KG1 (cell line): Measurements from ENCODE around the gene RBM19.

ENCODE experiments used
- DNase-seq: peaks from one replicate; lab custom pipeline; 2025; lab: John Stamatoyannopoulos, UW

Gene RBM19

DNA sequence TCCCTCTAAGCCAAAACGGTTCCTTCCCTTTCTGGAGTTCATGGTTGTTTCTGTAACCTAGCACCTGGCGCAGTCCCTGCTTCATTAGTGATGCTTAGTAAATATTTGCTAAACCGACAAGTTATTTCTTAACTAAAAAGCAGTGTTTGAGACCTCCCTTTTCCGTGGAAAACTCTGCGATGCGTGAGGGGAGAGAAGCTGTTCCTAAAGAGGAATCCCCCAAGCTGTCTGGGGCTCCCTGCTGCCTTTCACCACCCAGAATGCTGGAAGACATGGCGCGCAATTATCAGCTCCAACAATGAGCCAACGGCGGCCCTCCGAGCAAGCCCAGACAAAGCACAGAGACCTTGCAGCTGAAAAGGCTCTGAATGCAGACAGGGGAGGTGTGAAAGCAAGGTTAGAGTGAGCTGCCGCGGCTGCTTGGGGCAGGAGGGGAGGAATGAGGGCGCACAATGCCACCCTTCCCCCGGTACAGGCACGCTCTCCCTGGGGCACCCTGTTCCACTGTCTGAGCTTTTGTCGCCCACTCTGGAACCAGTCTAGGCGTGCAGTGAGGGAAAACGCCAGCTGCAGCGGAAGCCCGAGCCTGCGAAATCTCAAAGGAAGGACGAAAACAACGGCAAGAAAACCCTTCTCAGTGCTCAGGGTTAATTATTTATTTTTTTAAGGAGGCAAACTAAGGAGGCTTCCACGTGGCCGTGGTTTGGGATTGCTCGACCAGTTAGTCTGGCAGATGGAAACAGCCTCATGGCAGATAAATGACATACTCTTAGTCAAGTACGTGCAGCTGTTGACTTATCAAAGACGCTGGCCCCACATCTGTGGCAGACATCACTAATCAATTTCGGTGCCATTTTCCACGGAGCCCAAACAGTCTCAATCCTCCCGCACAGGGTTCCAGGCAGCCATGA is 66.3 kb downstream of the RBM19 start:
- DNase-seq: no peak

DNA sequence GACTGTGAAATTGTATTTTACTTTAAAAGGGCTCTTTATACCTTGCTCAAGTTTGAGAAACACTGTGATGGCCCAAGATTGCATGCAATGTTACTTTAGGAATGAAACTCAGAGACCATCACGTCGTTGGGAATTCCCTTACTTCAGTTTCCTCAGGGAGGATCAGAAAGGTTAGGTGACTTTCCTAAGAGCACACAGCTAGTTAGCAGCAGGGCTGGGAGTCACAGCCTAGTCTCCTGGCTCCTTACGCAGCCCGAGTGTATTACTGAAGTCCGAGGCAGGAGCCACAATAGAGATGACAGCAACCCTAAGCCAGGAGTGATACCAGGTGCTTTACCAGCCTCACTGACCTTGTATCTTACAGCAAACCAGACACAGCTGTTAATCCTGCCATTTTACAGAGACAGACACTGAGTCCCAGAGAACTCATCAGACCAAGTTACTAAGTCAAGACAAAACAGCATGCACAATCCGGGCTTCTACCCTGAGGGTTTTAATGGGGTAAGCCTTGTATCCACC is 67.0 kb downstream of the RBM19 start:
- DNase-seq: no peak

DNA sequence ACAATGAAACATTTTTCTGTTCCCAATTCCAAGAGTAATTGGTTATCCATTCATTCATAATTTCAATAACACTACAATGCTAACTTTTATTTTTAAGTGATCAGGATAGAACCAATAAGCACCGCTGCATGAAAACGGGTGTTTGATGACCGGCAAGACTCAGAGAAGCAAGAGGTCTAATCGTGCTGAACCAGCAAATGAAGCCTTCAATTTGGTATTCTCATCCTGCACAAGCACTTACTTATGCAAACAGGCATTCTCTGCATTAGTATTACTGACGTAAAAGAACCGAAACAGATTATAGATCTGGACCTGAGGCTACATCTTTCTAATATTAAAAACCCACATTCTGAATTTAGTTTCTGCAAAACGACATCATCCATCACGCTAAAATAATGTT is 67.7 kb downstream of the RBM19 start:
- no peak for DNase-seq

DNA sequence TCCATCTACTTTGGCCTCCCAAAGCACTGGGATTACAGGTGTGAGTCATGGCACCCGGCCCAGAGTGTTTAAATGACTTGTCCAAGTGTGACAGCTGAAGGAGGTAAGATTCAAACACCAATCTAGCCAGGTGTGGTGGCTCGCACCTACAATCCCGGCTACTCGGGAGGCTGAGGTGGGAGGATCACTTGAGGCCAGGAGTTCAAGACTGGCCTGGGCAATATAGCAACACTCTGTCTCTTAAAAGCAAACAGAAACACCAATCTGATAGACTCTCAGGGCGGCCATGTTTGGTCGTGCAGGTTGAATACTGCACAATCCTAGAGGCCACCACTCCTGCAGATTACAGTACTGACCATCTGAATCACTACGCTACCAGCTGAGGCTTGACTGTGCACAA is 68.7 kb downstream of the RBM19 start:
- no peak for DNase-seq

DNA sequence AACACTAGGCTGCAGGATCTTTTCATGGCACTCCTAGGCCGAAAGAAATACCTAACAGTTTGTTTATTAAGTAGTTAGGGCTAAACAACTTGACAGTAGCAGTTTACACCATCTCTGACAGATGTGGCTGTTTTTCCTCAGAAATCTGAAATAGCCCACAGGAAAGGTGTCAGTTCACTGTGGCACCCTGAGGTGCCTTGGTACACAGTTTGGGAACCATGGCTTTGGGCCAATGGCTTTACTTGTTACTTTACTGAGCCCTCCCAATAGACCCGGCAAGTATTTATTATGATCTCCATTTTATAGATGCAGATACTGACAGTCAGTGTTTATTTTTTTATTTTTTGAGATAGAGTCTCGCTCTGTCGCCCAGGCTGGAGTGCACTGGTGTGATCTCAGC is 69.3 kb downstream of the RBM19 start:
- no peak for DNase-seq

DNA sequence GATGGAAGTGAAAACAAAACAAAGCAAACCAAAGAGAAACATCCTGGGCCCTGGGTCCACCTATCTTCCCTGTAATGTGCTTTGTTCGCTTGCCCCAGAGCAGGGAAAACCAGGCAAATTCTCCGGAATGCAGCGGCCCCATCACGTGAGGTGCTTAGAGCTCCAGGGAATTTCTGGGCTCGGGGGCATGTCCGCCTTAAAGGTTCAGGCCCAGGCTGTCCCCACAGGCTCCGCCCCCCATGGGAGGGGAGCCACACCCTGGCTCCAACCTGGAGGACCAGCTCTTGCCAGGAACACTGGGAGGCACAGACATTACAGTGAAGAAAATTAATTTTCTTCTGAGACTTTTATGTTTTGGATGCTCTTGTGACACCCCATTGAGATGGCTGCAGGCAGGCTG is 69.9 kb downstream of the RBM19 start:
- DNase-seq: no peak

DNA sequence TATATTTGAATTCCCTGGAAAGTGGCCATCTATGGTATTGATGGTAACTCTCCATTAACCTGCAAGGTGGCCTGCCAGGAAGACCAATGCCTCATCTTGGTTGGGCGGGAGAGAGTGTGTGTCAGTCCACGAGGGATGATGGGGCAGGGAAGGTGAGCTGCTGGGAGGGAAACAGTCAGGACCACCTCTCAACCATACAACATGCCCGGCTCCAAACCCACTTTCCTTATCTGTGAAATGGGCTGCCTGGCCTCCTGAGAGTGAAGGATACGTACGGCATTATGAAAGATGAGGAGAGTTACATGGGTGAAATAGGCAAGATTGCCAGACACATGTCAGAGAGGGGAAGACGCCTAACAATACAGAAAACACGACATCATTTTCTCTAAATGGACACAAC is 70.9 kb downstream of the RBM19 start:
- no peak for DNase-seq

DNA sequence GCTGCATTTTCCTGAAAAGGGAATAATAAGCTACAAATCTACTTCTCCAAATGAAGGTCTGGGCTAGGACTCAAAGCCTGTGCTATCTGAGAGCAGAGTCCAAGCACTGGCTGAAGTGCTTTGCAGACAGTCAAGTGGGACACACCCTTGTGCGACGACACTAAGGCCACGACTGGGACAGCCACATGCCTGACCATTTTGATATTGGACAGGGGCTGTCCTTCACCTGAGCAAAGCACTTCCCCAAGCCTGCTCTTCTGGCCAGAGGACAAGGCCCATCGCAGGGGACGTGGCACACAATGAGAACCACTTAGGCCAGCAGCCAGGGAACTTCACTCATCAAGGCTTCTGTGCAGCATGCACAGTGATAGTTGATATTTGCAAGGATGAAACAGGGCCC is 71.4 kb downstream of the RBM19 start:
- no peak for DNase-seq

DNA sequence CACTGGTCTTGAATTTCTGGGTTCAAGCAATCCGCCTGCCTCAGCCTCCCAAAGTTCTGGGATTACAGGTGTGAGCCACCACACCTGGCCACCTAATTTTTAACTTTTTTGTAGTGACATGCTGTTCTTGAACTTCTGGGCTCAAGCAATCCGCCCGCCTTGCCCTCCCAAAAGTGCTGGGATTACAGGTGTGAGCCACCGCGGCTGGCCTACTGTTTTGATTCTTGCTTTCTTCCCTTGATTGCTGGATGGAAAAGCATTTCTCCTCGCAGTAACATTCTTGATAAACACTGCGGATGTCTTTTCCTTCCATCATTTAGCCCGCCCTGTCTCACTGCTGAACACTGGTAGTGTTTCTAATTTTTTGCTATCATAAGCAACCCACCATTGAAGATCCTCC is 72.9 kb downstream of the RBM19 start:
- no peak for DNase-seq

DNA sequence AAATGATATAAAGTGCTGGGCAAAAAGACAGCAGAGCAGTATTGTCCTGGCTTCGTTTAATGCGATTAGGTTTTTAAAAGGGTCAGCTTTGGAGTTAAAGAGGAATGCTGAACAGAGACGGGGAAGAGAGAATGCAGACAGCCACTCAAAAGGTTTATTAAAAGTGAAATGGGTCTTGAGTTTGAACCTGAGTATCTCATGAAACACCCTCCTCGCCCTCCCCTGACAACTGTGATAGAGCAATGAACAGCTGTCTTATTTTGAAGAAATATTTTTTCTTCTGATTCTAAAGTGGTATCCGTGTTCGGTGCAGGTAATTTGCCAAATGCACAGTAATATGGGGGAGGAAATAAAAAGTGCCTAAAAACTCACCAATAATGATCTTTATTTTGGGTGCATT is 73.6 kb downstream of the RBM19 start:
- no peak for DNase-seq

DNA sequence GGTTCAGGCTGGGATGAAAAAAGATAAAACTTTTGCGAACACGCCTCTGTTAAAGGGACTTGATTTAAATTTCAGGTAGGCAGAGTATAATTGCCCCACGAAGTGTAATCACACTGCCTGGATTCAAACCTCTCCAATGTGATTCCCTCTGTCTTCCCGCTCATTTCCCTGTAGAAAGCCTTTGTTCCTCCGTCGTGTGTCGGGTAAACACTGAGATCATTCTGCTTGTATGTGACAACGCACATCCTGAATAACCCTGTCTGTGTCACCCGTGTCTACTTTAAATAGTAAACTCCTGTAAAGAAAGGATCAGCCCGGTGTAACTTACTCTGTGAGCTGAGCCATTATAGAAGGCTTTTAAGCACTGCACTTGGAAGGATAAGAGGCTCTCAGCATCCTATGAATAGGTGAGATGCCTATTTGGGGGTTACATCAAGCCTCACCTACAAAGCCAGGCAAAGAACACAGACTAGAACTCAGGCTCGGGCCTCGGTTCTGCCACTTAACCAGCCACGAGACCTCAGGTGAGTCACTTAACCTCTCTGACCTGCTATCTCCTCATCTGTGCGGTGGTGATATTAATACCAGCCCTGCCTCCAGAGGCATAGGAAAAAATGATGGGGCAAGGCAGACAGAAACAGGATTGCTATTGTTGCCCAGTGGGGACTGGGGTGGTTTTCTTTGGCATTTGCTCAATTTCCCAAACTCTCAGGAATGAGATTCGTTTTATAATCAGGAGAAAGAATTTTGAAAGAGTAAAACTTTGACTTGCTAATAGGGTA is 74.2 kb downstream of the RBM19 start:
- DNase-seq: no peak

DNA sequence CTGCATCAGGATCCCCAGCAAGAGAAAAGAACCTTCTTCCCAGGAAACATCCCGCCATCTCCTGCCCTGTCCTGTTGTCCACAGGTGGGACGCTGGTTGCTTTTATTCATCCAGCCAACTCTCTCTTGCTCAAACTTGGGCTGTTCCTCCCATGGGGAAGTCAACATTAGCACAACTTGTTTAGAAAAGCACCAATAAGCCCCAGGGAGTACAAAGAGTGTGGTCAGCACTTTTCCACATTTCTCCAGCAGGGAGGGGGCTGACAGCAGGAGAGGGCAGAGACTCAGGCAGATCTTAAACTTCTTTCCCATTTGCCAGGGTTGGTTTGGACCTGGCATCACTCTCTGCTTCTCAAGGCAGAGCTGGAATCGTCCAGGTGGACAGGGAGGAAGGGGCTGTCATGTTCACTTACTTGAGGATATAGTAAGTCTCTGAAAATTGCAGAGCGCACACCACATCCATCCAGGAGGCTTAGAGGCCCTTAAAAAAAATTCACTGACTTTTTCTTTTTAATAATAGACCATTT is 74.9 kb downstream of the RBM19 start:
- no peak for DNase-seq

DNA sequence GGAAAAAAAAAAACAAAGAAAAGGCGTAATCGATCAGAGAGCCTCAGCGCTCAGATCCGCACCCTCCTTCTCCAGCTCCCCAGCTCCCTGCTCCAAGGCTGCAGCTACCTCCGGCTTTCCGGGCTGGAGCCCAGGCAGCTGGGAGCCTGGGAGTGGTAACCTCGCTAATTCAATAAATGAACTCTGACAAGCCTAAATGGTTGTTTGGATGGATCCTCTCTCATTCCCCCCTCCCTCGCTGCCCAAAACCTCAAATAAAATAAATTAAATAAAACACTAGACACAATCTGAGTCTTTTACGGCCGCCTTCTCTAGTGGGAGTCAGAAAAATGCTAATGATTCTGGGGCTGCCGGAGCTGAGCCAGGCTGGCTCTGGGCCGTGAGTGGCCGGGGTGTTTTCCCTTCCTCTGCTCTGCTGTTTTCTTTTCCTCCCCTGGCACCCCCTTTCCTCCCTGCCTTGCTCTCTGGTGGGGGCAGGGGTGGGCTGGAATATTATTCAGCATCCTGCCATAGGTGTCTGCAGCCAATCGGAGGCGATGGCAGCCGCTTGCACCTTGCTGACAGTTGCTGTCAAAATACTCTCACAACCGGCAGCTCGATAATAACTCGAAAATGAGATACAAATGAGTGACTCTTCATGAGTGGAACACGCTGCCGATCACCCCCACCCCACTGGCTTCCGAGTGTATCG is 76.1 kb downstream of the RBM19 start:
- DNase-seq: no peak

DNA sequence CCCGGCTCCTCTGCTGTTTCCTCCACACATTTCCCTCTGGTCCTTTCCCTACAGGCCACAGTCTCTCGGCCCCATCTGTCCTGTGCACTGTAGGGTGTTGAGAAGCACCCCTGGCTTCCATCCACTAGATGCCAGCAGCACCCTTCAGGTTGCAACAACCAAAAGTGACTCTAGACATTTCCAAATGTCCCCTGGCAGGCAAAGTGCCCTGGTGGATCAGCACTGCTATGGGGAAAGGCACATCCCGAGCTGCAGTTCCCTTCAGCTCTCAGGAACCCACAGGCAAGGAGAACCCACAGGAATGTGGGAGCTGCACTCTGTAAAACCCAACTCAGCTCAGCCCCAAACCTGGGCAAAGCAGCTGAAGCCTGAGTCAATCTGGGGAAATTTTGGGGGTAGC is 77.0 kb downstream of the RBM19 start:
- no peak for DNase-seq

DNA sequence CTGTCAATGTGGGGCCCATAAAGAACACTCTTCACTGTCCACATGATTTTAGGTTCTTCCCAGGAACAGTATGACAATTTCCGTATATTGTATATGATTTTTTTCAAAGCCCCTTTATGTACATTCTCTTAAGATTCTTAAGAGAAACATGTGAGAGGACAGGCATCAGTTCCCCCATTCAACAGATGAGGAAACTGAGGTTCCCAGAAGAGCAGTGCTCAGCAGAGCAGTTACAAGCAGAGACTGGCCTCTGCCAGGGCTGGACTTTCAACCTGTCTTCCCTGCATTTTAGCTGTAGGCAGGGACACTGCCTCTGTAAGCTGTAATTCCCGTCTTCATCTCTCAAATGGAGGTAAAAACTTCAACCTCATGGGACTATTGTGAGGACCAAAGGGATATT is 77.7 kb downstream of the RBM19 start:
- DNase-seq: no peak

DNA sequence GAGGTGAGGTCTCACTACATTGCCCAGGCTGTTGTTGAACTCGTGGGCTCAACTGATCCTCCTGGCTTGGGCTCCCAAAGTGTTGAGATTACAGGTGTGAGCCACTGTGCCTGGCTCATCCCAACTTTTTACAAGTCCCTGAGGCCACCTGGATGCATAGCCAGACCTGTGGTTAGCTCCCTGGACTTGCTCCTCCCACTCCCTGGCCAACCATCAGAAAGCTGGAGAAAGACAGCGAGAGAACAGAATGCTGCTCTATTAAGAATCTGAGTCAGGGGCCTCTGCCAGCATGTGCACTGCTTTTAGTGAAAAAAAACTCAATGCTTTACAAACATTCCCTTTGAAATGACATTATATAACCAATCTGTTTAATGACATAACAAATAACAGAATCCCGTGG is 78.2 kb downstream of the RBM19 start:
- no peak for DNase-seq

DNA sequence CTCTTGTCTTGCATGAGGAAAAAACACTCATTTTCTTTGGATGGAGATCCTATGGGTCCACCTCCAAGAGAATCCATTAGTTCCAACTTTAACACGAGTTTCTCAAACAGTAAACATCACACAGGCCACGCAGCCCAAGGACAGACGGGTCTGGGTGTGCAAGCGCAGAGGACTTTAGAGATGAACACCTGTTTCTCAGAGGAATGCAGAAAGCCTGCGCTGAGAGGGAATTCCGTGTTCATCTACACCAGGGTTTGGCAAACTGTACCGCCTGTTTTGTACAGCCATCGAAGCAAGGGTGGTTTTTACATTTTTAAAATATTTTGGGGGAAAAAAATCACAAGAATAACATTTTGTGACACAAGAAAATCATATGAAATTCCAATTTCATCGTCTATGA is 79.4 kb downstream of the RBM19 start:
- no peak for DNase-seq

DNA sequence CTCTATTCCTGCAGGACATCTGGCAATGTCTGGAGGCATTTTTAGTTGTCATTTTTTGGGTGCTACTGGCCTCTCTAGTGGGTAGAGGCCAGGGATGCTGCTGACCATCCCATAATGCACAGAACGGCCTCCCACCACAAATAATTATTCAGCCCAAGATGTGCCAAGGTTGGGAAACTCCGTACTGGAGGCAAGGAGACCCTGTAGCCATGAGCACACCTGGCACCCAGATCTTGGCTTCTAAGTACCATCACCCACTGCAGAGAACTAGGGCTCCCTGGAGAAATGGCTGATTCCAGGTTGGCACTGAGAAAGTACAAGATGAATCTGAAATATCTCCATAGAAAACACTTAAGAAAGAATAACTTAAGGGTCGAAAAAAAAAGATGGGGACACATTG is 81.7 kb downstream of the RBM19 start:
- DNase-seq: no peak

DNA sequence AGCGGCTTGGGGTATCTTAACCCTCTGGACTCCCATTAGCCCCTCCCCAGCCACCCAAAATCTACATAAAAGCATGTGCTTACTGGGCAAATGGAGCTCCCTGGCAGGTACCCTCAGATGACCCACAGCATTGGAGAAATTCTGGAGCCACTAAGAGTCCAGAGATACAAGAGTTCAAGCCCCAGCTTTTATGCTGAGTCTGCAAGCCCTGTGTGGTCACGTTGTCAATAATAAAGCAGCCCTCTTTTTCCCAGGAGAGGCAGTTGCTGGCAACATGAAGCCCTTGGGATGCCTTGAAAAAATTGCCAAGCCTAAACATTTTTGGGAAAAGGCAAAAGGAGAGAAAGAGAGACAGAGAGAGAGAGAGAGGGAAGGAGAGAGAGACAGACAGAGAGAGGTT is 83.4 kb downstream of the RBM19 start:
- DNase-seq: no peak

DNA sequence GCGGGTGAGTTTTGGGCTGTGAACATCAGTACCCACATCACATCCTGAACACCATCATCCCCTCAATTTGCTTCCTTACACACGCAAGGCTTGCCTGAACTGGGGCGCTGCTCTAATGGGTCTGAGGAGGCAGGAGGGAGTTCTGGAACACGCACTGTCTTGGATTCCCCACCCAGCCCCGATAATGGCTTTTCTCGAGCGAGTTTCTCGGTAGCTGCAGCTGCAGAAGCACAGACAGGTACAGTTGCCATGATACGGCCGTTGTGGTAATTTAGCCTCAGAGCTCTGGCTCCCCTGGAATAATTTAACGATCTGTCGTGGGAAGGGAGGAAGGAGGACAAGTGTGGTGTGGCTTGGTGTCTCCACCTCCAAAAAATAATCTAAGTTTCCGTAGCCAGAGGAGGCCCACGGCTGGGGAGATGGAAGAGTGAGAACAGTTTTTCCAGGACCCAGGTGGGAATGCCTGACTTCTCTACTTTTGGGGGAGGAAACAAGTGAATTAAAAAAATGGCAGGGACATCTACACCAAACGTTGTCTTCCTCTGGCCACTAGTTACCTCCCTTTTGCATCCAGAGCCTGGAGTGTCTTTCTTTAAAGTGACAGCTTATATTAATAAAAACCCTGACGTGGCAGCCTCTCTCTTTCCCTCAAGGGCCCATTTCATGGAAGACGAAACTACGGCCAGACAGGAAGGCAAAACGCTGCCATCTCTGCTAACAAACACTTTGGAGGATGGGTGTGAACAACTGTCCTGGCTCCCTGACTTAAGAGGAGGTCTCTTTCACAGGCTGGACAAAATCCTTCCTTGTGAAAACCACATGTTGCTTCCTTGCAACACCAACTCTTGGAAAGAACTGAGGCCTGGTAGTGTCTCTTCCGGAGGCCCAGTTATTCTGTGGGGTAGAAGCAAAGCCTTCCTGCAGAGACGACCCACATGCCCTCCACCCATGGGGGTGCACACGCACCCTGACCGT is 84.8 kb downstream of the RBM19 start:
- no peak for DNase-seq

DNA sequence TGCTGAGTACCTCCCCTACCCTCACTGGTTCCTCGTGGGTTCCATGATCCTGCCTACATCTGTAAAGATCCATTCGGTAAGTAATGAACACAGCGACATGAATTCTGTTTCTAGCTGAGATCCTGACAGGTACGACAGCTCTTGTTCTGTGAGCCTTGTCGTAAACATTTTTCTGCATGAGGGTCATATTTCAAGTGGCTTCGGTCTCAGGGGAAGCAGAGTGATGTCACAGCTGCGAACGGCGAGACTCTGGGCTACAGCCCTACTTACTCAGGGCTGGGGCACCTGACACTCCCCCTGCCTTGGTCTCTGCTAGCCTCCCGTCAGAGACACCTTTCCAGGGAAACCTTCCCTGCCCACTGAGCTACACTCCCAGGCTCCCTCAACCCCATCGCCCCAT is 85.8 kb downstream of the RBM19 start:
- no peak for DNase-seq
